T-cell (primary cell): ENCODE results near the gene PKIG. TPM values are rescaled to one million over a fixed set of nuclear protein-coding genes. Genes with fewer than 3 reads are reported as not detected.

ENCODE experiments used
- ATAC-seq, 4 experiments: fragments of 200-7000 bp in 3 of 4; fragments of 150-1000 bp in 1 of 4; cut with Tn5 transposase; replicated peaks in 1 of 4; 1 replicate in 3 of 4; 2 replicates in 1 of 4; pipeline ENCODE4 v1.10.0; 2021; ENCODE audit warnings: moderate library complexity in 3 of 4, mild to moderate bottlenecking in 2 of 4, moderate number of reproducible peaks in 1 of 4
- CTCF ChIA-PET, 2 donors: fragments of 300-600 bp; sonication (Branson Sonifier 250); formaldehyde crosslinking; loops; one replicate each; lab custom pipeline; 2022; ENCODE audit warnings: antibody characterized with exemption in 2 of 2; lab: Charles Lee
- POLR2A ChIA-PET, 2 donors: fragments of 300-600 bp; sonication (Branson Sonifier 250); formaldehyde crosslinking; loops; one replicate each; lab custom pipeline; 2022; ENCODE audit warnings: antibody characterized with exemption in 2 of 2; lab: Charles Lee
- DNase-seq, 35 experiments: peaks; one replicate each; pipeline versions ENCODE4 v3.0.0 to v3.0.0-alpha.2; 2013 to 2023
- H3K27ac ChIP-seq: one replicate; pipeline ENCODE4 v1.5.1; 2013; ENCODE audit warnings: low read length
- H3K27me3 ChIP-seq, 2 experiments: replicated peaks in 1 of 2; 1 replicate in 1 of 2; 2 replicates in 1 of 2; pipeline versions ENCODE4 v1.6.1 to v1.7.0; 2013; ENCODE audit warnings: low read length in 1 of 2, mixed read lengths in 1 of 2; ENCODE audit not compliant: control insufficient read depth in 2 of 2, insufficient read depth in 2 of 2; ENCODE audit errors: extremely low read depth in 1 of 2
- H3K36me3 ChIP-seq, 2 donors: 1 replicate in 1 of 2; 2 replicates in 1 of 2; pipeline versions ENCODE4 v1.6.1 to v1.7.0; 2013; ENCODE audit warnings: low read length in 1 of 2; ENCODE audit not compliant: control insufficient read depth in 2 of 2, insufficient read depth in 1 of 2; ENCODE audit errors: extremely low read depth in 1 of 2
- H3K4me1 ChIP-seq, 2 experiments: 1 replicate in 1 of 2; 2 replicates in 1 of 2; pipeline versions ENCODE4 v1.6.1 to v1.7.0; 2013; ENCODE audit warnings: low read length in 2 of 2, mixed read lengths in 1 of 2; ENCODE audit not compliant: insufficient read depth in 2 of 2, control insufficient read depth in 1 of 2; ENCODE audit errors: extremely low read depth in 1 of 2
- H3K4me3 ChIP-seq, 2 donors: 1 replicate in 1 of 2; 2 replicates in 1 of 2; pipeline versions ENCODE4 v1.5.1 to v1.7.0; 2013; ENCODE audit warnings: mild to moderate bottlenecking in 2 of 2, low read length in 1 of 2, moderate library complexity in 1 of 2; ENCODE audit not compliant: control insufficient read depth in 1 of 2; ENCODE audit errors: extremely low read depth in 1 of 2
- H3K9me3 ChIP-seq: 2 replicates; pipeline ENCODE4 v1.7.0; 2013
- H3K27ac Mint-ChIP-seq, 2 donors: one replicate each; pipeline ENCODE4 v1.8.0; 2020 to 2021; ENCODE audit warnings: mild to moderate bottlenecking in 2 of 2, mixed read lengths in 2 of 2
- H3K27me3 Mint-ChIP-seq, 2 donors: one replicate each; pipeline ENCODE4 v1.8.0; 2021 to 2022; ENCODE audit warnings: mixed read lengths in 2 of 2
- H3K36me3 Mint-ChIP-seq: one replicate; pipeline ENCODE4 v1.8.0; 2021; ENCODE audit warnings: mixed read lengths
- H3K4me1 Mint-ChIP-seq, 3 donors: one replicate each; pipeline ENCODE4 v1.8.0; 2020 to 2022; ENCODE audit warnings: mixed read lengths in 3 of 3, mild to moderate bottlenecking in 1 of 3
- H3K4me3 Mint-ChIP-seq, 3 donors: one replicate each; pipeline ENCODE4 v1.8.0; 2020 to 2022; ENCODE audit warnings: mild to moderate bottlenecking in 3 of 3, mixed read lengths in 3 of 3, moderate library complexity in 3 of 3
- H3K9me3 Mint-ChIP-seq, 3 donors: one replicate each; pipeline ENCODE4 v1.8.0; 2020 to 2022; ENCODE audit warnings: mixed read lengths in 3 of 3
- WGBS: methylation state at CpG from one replicate; pipeline ENCODE4 v1.1.5; 2013; ENCODE audit warnings: missing lambda C conversion rate; ENCODE audit not compliant: insufficient coverage; 5-methylcytosine and 5-hydroxymethylcytosine counted together
- total RNA-seq, 35 experiments: library from RNA in 6 of 35; stranded (reverse) in 6 of 35; fragments of 120-200 nt in 1 of 35; gene quantifications; one replicate each; pipeline versions ENCODE4 v1.2.1 to v1.2.4 and lab custom pipeline; 2013 to 2026

Gene PKIG
- total RNA-seq, 5 donors from 2014 or later (not counting 1 experiment from before 2014, with no cell fraction given) = 2.1 to 7.7 (median 4.7) TPM

DNA sequence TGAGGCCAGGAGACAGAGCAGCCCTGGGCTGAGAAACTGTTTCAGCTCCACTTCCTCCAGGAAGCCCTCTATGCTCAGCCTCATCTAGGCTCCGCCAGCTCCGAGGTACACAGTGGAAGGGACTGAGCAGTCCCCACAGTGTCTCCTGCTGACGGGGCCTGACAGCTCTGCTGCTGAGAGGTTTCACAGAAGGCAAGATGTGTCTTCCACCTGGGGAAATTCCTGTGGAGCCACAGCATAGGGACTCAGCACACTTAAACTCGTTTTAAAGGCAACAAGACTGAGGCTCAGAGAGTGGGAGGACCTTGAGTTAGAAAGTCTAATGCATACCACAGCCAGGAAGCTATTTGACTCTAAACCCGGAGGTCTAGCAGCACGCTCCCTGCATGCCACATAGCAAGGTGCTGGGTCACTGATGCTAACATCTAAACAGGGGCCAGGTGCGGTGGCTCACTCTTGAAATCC is 62.3 kb downstream of the PKIG start:
- Histone ChIP-seq H3K27ac (peak overlapping the region; percentile 91), H3K9me3 (no peaks in the 10 kb centered on the region), H3K4me3 (peak overlapping the region in 1 of 2 donors; percentile 41), H3K27me3 (no peaks in the 10 kb centered on the region), H3K36me3 (peaks cover 0 to 3% of the 10 kb centered on the region in 2 donors), H3K4me1 (peaks cover 60 to 95% of the 10 kb centered on the region in 2 experiments)
- peak in 32 of 35 experiments; percentile 16 to 85 (median 46) for DNase-seq
- Mint-ChIP-seq H3K36me3 (peaks cover 6% of the 10 kb centered on the region), H3K27me3 (no peaks in the 10 kb centered on the region), H3K9me3 (no peaks in the 10 kb centered on the region), H3K4me1 (peaks cover 80 to 92% (median 91%) of the 10 kb centered on the region in 3 donors), H3K27ac (peak overlapping the region; percentile 94 to 99), H3K4me3 (peak overlapping the region; percentile 40 to 86 (median 46))
- 0% methylated on average over 7 of the region's 7 CpGs for WGBS
- ChIA-PET CTCF (interaction anchor here (0.5 to 1.3 kb wide), 9 partner anchors 9 to 643 kb away, joined by 3 to 6 read pairs (median 4); no protein-coding TSS in a partner anchor), POLR2A (interaction anchor here in 1 of 2 donors (0.6 to 0.7 kb wide), 4 partner anchors 27 to 426 kb away, joined by 3 to 11 read pairs (median 4); no protein-coding TSS in a partner anchor)
- peak; percentile 32 to 73 (median 42) for ATAC-seq

DNA sequence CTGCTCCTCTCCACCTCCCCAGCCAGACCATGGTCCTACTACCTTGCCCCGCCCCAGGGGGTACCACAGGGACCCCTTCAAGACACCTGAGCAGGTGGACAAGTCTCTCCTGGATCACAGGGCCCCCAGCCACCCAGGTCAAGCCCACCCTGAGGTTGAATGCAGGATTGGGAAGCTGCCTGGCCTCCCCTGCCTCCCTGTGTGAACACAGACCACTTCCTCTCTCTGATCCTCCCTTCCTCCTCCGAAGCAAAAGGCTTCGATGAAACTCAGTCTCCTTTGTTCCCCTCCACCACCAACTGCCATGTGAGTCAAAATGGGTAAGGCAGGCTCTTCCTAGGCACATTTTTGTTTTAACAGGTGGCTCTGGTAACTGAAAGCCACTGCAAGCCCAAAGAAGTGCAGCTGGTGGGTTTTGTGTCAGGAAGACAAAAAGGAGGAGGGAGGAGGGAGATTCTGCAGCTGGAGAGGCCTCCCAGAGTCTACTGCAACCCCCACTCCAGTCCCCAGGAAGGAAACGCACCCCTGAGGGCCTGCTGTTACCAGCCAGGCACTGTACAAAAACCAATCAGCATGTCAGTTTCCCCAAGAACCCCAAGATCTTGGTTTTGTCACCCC is 63.8 kb downstream of the PKIG start:
- H3K9me3 ChIP-seq = no peaks in the 10 kb centered on the region
- H3K4me1 Mint-ChIP-seq = peaks cover 90 to 99% (median 97%) of the 10 kb centered on the region in 3 donors
- peak overlapping the region; percentile 1 to 12 for H3K4me3 ChIP-seq
- peak; percentile 39 to 45 (median 40) for ATAC-seq
- CTCF ChIA-PET = interaction anchor here in 1 of 2 donors (1.0 kb wide), 1 partner anchor 36 kb away, joined by 4 read pairs; no protein-coding TSS in a partner anchor
- WGBS = 25% methylated on average over 1 of the region's 4 CpGs
- H3K27ac ChIP-seq = peak overlapping the region; percentile 91
- peak overlapping the region; percentile 15 to 86 (median 49) for H3K4me3 Mint-ChIP-seq
- H3K27me3 Mint-ChIP-seq = no peaks in the 10 kb centered on the region
- no peaks in the 10 kb centered on the region for H3K36me3 ChIP-seq
- H3K27me3 ChIP-seq = no peaks in the 10 kb centered on the region
- H3K36me3 Mint-ChIP-seq = no peaks in the 10 kb centered on the region
- peak in 9 of 35 experiments; percentile 11 to 53 (median 22) for DNase-seq
- peaks cover 62 to 99% of the 10 kb centered on the region in 2 experiments for H3K4me1 ChIP-seq
- peak overlapping the region; percentile 94 to 99 for H3K27ac Mint-ChIP-seq
- POLR2A ChIA-PET = no interaction called here
- no peaks in the 10 kb centered on the region for H3K9me3 Mint-ChIP-seq

DNA sequence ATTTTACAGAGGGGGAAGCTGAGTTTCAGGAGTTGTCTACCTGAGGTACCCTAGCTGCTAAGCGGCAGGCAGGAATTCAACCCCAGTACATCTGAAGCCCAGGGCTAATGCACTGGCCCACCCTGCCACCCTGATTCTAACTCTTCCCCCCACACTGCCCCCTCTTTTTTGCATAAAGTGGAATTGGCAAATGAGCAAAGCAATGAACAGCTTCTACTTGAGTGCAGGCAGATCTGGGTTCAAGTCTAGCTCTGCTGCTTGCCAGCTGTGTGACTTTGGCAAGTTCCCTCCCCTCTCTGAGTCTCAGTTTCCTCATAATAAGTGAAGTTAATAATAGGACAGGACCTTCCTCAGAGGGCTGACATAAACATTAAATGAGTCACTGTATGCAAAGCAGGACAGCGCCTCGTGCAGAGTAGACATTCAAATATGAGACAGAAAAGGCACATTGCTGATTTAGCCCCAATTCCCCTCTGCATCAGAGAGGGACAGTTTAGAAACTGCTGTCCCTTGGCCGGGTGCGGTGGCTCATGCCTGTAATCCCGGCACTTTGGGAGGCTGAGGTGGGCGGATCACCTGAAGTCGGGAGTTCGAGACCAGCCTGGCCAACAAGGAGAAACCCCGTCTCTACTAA is 64.4 kb downstream of the PKIG start:
- no peaks in the 10 kb centered on the region for H3K36me3 ChIP-seq
- Mint-ChIP-seq H3K36me3 (no peaks in the 10 kb centered on the region), H3K27me3 (no peaks in the 10 kb centered on the region), H3K9me3 (no peaks in the 10 kb centered on the region), H3K4me3 (peak overlapping the region; percentile 15 to 86 (median 49)), H3K4me1 (peaks cover 87 to 94% (median 91%) of the 10 kb centered on the region in 3 donors), H3K27ac (peak overlapping the region; percentile 94 to 99)
- H3K4me1 ChIP-seq = peaks cover 62 to 95% of the 10 kb centered on the region in 2 experiments
- CTCF ChIA-PET = interaction anchor here in 1 of 2 donors (0.6 to 1.0 kb wide), 2 partner anchors 36 to 338 kb away, joined by 3 to 4 read pairs; no protein-coding TSS in a partner anchor
- H3K9me3 ChIP-seq = no peaks in the 10 kb centered on the region
- H3K27ac ChIP-seq = peak overlapping the region; percentile 91
- H3K4me3 ChIP-seq = peak overlapping the region; percentile 1 to 32
- no peaks in the 10 kb centered on the region for H3K27me3 ChIP-seq
- WGBS = 19% methylated on average over 2 of the region's 10 CpGs
- DNase-seq = peak in 1 of 35 experiments; percentile 31
- no peak for ATAC-seq
- POLR2A ChIA-PET = interaction anchor here in 1 of 2 donors (0.6 kb wide), 1 partner anchor 432 kb away, joined by 3 read pairs; no protein-coding TSS in a partner anchor

DNA sequence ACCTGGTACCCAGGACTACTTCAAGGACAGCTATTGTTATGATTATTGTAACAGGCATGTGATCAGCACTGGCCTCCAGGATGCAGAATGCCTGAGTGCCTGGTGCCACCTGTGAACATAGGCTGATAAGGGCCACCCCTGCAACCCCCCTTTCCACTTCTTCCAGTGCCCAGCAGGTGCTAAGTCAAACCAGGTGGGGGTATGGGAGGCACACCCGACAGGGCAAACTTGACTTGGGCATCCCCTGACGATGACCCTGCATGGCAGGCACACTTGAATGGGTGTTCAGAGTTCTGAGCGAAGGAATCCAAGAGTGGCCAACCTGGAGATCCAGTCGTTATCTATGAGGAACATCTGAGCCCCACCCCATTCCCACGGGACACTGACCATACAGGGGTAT is 65.7 kb downstream of the PKIG start:
- 84% methylated on average over 4 of the region's 5 CpGs for WGBS
- H3K4me1 Mint-ChIP-seq = peaks cover 78 to 90% (median 82%) of the 10 kb centered on the region in 3 donors

GRCh38 chr20:44648579-44648978 is 66.2 kb downstream of the PKIG start:
- Histone ChIP-seq H3K27ac (peak overlapping the region; percentile 91), H3K4me1 (peaks cover 51 to 85% of the 10 kb centered on the region in 2 experiments), H3K9me3 (no peaks in the 10 kb centered on the region), H3K36me3 (no peaks in the 10 kb centered on the region), H3K4me3 (peak overlapping the region in 1 of 2 donors; percentile 68), H3K27me3 (no peaks in the 10 kb centered on the region)
- ChIA-PET POLR2A (interaction anchor here in 1 of 2 donors (0.6 kb wide), 1 partner anchor 37 kb away, joined by 12 read pairs; no protein-coding TSS in a partner anchor), CTCF (interaction anchor here in 1 of 2 donors (1.0 kb wide), 1 partner anchor 240 kb away, joined by 3 read pairs; no protein-coding TSS in a partner anchor)
- peak overlapping the region; percentile 94 to 99 for H3K27ac Mint-ChIP-seq
- H3K4me1 Mint-ChIP-seq = peaks cover 78 to 90% (median 82%) of the 10 kb centered on the region in 3 donors
- no peaks in the 10 kb centered on the region for H3K27me3 Mint-ChIP-seq
- DNase-seq (no peak), ATAC-seq (no peak)
- peak overlapping the region in 2 of 3 donors; percentile 9 to 86 for H3K4me3 Mint-ChIP-seq
- no peaks in the 10 kb centered on the region for H3K36me3 Mint-ChIP-seq
- H3K9me3 Mint-ChIP-seq = no peaks in the 10 kb centered on the region
- 76% methylated on average over 5 of the region's 7 CpGs for WGBS

More for the DNA sequence above, 65.7 kb downstream of the PKIG start:
- Histone ChIP-seq H3K9me3 (no peaks in the 10 kb centered on the region), H3K4me1 (peaks cover 55 to 86% of the 10 kb centered on the region in 2 experiments), H3K27me3 (no peaks in the 10 kb centered on the region), H3K36me3 (no peaks in the 10 kb centered on the region), H3K4me3 (no peak overlapping the region), H3K27ac (peak overlapping the region; percentile 91)
- ATAC-seq (no peak), DNase-seq (no peak)
- H3K36me3 Mint-ChIP-seq = no peaks in the 10 kb centered on the region
- H3K9me3 Mint-ChIP-seq = no peaks in the 10 kb centered on the region
- no peaks in the 10 kb centered on the region for H3K27me3 Mint-ChIP-seq
- H3K4me3 Mint-ChIP-seq = peak overlapping the region in 1 of 3 donors; percentile 86
- peak overlapping the region; percentile 94 to 99 for H3K27ac Mint-ChIP-seq
- ChIA-PET POLR2A (no interaction called here), CTCF (no interaction called here)
